ENCODE results near the gene OR4X1. TPM values are rescaled to one million over a fixed set of nuclear protein-coding genes. Genes with fewer than 3 reads are reported as not detected.

OR4X1 gene
- total and polyA plus RNA-seq, 10 of the 15 experiments (the other 5 are each of a cell fraction or from before 2014, with no cell fraction given), result not detected

GRCh38 chr11:48261600-48261999 lies 2.1 kb upstream of the OR4X1 start:
- ATAC-seq (no peak), DNase-seq (ENCODE audit: low read depth, low spot score) (no peak), FAIRE-seq (no peak)
- no TSS peak for BruUV-seq (replicated peaks)
- in situ Hi-C loops (cut with MboI), result no loop called here
- Histone ChIP-seq H3K4me1 (ENCODE audit: control insufficient read depth, insufficient read depth, low read length) (peaks cover 3% of the 10 kb centered on the region; the same call in 1 of the 2 replicates), H2AFZ (ENCODE audit: control insufficient read depth, low read depth, low read length) (no peak overlapping the region), H3K27me3 (replicated peaks in 1 of 2; ENCODE audit: control insufficient read depth in 2 of 2, insufficient read depth in 2 of 2, low read length in 1 of 2) (no peaks in the 10 kb centered on the region), H3K4me3 (no peak overlapping the region), H3K4me2 (ENCODE audit: control insufficient read depth, insufficient read depth) (no peak overlapping the region), H4K20me1 (ENCODE audit: control insufficient read depth, insufficient read depth) (no peaks in the 10 kb centered on the region), H3K9ac (ENCODE audit: control insufficient read depth, insufficient read depth, low read length) (no peak overlapping the region), H3K36me3 (ENCODE audit: control insufficient read depth in 2 of 2, insufficient read depth in 2 of 2, low read length in 1 of 2) (no peaks in the 10 kb centered on the region), H3K27ac (ENCODE audit: control insufficient read depth, insufficient read depth) (no peak overlapping the region), H3K9me3 (replicated peaks; ENCODE audit: control insufficient read depth, insufficient read depth, low read length) (no peaks in the 10 kb centered on the region), H3K79me2 (ENCODE audit: control insufficient read depth, insufficient read depth, low read length) (no peaks in the 10 kb centered on the region)
- TF ChIP-seq RUNX3 (IDR thresholded peaks at IDR 0.05; ENCODE audit: low read length) (peak; percentile 48; the same call in 1 of the 2 replicates), IRF3 (IDR thresholded peaks at IDR 0.05) (no peak)
- SMC1A ChIA-PET (ENCODE audit: uncharacterized antibody, unreplicated experiment), result no interaction called here
- POLR2A ChIA-PET, result no interaction called here
- 0% methylated on average over 2 of the region's 2 CpGs for WGBS (ENCODE audit: insufficient coverage, insufficient replicate concordance, low lambda C conversion rate, missing lambda C conversion rate)
- CTCF ChIA-PET, result no interaction called here
- RAD21 ChIA-PET (ENCODE audit: unreplicated experiment), result no interaction called here
- intact Hi-C loops (cut with micrococcal nuclease; ENCODE audit: unreplicated experiment), result no loop called here

- H3K79me2 ChIP-seq (ENCODE audit: control insufficient read depth, insufficient read depth, low read length), result no peaks in the 10 kb centered on the region
- ChIA-PET POLR2A (no interaction called here), SMC1A (ENCODE audit: uncharacterized antibody, unreplicated experiment) (no interaction called here), CTCF (no interaction called here), RAD21 (ENCODE audit: unreplicated experiment) (no interaction called here)
- no peak overlapping the region for H2AFZ ChIP-seq (ENCODE audit: control insufficient read depth, low read depth, low read length)
- H3K9ac ChIP-seq (ENCODE audit: control insufficient read depth, insufficient read depth, low read length), result no peak overlapping the region
- in situ Hi-C loops (cut with MboI), result no loop called here
- H3K9me3 ChIP-seq (replicated peaks; ENCODE audit: control insufficient read depth, insufficient read depth, low read length), result no peaks in the 10 kb centered on the region
- no TSS peak for BruUV-seq (replicated peaks)
- DNase-seq (ENCODE audit: low read depth, low spot score) (no peak), ATAC-seq (no peak), FAIRE-seq (no peak)
- no peaks in the 10 kb centered on the region for H3K27me3 ChIP-seq (replicated peaks in 1 of 2; ENCODE audit: control insufficient read depth in 2 of 2, insufficient read depth in 2 of 2, low read length in 1 of 2)
- no peak overlapping the region for H3K27ac ChIP-seq (ENCODE audit: control insufficient read depth, insufficient read depth)
- H3K4me3 ChIP-seq, result no peak overlapping the region
- WGBS (ENCODE audit: insufficient coverage, insufficient replicate concordance, low lambda C conversion rate, missing lambda C conversion rate), result 0% methylated on average over 2 of the region's 3 CpGs
- no peak overlapping the region for H3K4me2 ChIP-seq (ENCODE audit: control insufficient read depth, insufficient read depth)
- no peaks in the 10 kb centered on the region for H3K4me1 ChIP-seq (ENCODE audit: control insufficient read depth, insufficient read depth, low read length)
- intact Hi-C loops (cut with micrococcal nuclease; ENCODE audit: unreplicated experiment), result no loop called here
- H4K20me1 ChIP-seq (ENCODE audit: control insufficient read depth, insufficient read depth), result no peaks in the 10 kb centered on the region
- no peaks in the 10 kb centered on the region for H3K36me3 ChIP-seq (ENCODE audit: control insufficient read depth in 2 of 2, insufficient read depth in 2 of 2, low read length in 1 of 2)
- TF ChIP-seq SUPT20H (IDR thresholded peaks at IDR 0.05; ENCODE audit: borderline replicate concordance, control insufficient read depth, low read depth, low read length) (no peak), FOXK2 (IDR thresholded peaks at IDR 0.05) (no peak), RFX5 (IDR thresholded peaks at IDR 0.05; ENCODE audit: low read depth, low read length) (no peak), ZSCAN29 (IDR thresholded peaks at IDR 0.05) (no peak), IRF5 (IDR thresholded peaks at IDR 0.05; ENCODE audit: borderline replicate concordance) (no peak), NFYA (IDR thresholded peaks at IDR 0.05; ENCODE audit: borderline replicate concordance, low read depth, low read length) (no peak), SMAD1 (IDR thresholded peaks at IDR 0.05; ENCODE audit: low read depth, partially characterized antibody) (no peak), ZNF592 (IDR thresholded peaks at IDR 0.05) (no peak)
These were observed 7.0 kb downstream of the OR4X1 start for GRCh38 chr11:48270621-48271020.

Measured in GM12878 (cell line).